NCI-H510A treated with DMSO at 0.1 percent for 48 hours (cell line): ENCODE data around the gene PTPRN2.
"Not testable (repeated sequence)": the region's sequence is repeated elsewhere in the genome, so short reads cannot be mapped to it uniquely, and the experiment has no call there.

Experiments
- DNase-seq: peaks from one replicate; lab custom pipeline; 2025; lab: John Stamatoyannopoulos, UW

Gene PTPRN2

GRCh38 chr7:157497744-157498651 lies 1089.6 kb downstream of the PTPRN2 start:
- peak; percentile 52 for DNase-seq

- no peak for DNase-seq
Observed at GRCh38 chr7:157497367-157497743, 1090.3 kb downstream of the PTPRN2 start.

GRCh38 chr7:157496416-157497275 lies 1091.0 kb downstream of the PTPRN2 start:
- DNase-seq: no peak

- no peak for DNase-seq
Observed at GRCh38 chr7:157495594-157495993, 1092.0 kb downstream of the PTPRN2 start.

GRCh38 chr7:157495177-157495553 lies 1092.5 kb downstream of the PTPRN2 start:
- DNase-seq: no peak

GRCh38 chr7:157494506-157495176 lies 1093.0 kb downstream of the PTPRN2 start:
- no peak for DNase-seq

GRCh38 chr7:157493776-157494175 lies 1093.8 kb downstream of the PTPRN2 start:
- DNase-seq: no peak

- no peak for DNase-seq
Observed at GRCh38 chr7:157493017-157493416, 1094.6 kb downstream of the PTPRN2 start.

- DNase-seq: no peak
Observed at GRCh38 chr7:157490465-157490912, 1097.1 kb downstream of the PTPRN2 start.

GRCh38 chr7:157489870-157490269 lies 1097.8 kb downstream of the PTPRN2 start:
- DNase-seq: not testable (repeated sequence)
